IPS-18a (cell line): ENCODE data around the gene RANBP3.
"Not testable (repeated sequence)": the region's sequence is repeated elsewhere in the genome, so short reads cannot be mapped to it uniquely, and the experiment has no call there.

Source experiments
- H3K27ac ChIP-seq: one replicate; pipeline ENCODE4 v1.5.1; 2013; ENCODE audit warnings: low read length
- H3K27me3 ChIP-seq: one replicate; pipeline ENCODE4 v1.6.1; 2013; ENCODE audit warnings: mild to moderate bottlenecking, low read length; ENCODE audit not compliant: control insufficient read depth, insufficient read depth
- H3K36me3 ChIP-seq: one replicate; pipeline ENCODE4 v1.6.1; 2013; ENCODE audit warnings: low read depth, low read length; ENCODE audit not compliant: control insufficient read depth
- H3K4me1 ChIP-seq: one replicate; pipeline ENCODE4 v1.6.1; 2013; ENCODE audit warnings: low read depth, low read length; ENCODE audit not compliant: control insufficient read depth
- H3K4me3 ChIP-seq: one replicate; pipeline ENCODE4 v1.5.1; 2013; ENCODE audit warnings: low read length
- H3K9ac ChIP-seq: one replicate; pipeline ENCODE4 v1.6.1; 2013; ENCODE audit warnings: mild to moderate bottlenecking, low read length, moderate library complexity
- H3K9me3 ChIP-seq: one replicate; pipeline ENCODE4 v1.6.1; 2013; ENCODE audit warnings: low read depth, low read length; ENCODE audit not compliant: control insufficient read depth

Gene RANBP3

DNA sequence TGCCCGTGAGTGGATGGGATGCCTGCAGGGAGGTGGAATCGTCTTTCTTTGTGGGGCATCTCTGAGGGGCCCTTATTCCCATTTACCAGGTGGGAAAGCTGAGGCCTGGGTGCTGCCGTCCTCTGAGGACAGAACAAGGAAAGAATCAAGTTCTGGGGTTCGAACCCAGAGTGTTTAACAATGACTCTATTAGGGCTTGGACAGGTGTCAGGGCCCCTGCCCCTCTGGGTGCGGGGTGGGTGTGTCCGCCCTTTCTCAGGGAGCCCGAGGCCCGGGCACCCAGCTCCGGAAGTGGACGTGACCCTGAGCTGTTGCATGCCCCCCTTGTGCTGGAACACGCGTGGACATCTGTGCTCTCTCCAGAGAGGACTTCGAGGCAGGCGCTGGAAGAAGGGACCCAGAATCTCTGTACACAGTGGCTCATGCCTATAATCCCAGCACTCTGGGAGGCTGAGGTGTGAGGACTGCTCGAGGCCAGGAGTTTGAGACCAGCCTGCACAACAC, 85.1 kb downstream of the RANBP3 start:
- Histone ChIP-seq H3K4me1 (no peaks in the 10 kb centered on the region), H3K9me3 (no peaks in the 10 kb centered on the region), H3K27ac (no peak overlapping the region), H3K27me3 (no peaks in the 10 kb centered on the region), H3K36me3 (peaks cover 6% of the 10 kb centered on the region), H3K4me3 (no peak overlapping the region), H3K9ac (no peak overlapping the region)

GRCh38 chr19:5891938-5892771, 85.8 kb downstream of the RANBP3 start:
- Histone ChIP-seq H3K27ac (no peak overlapping the region), H3K4me1 (no peaks in the 10 kb centered on the region), H3K27me3 (no peaks in the 10 kb centered on the region), H3K36me3 (peaks cover 6% of the 10 kb centered on the region), H3K9ac (no peak overlapping the region), H3K4me3 (no peak overlapping the region), H3K9me3 (no peaks in the 10 kb centered on the region)

- Histone ChIP-seq H3K9ac (no peak overlapping the region), H3K4me1 (no peaks in the 10 kb centered on the region), H3K27ac (no peak overlapping the region), H3K27me3 (no peaks in the 10 kb centered on the region), H3K36me3 (peaks cover 6% of the 10 kb centered on the region), H3K4me3 (no peak overlapping the region), H3K9me3 (no peaks in the 10 kb centered on the region)
These were observed 86.4 kb downstream of the RANBP3 start for GRCh38 chr19:5891572-5891937.

GRCh38 chr19:5890099-5890498, 87.8 kb downstream of the RANBP3 start:
- no peaks in the 10 kb centered on the region for H3K27me3 ChIP-seq
- H3K9me3 ChIP-seq = no peaks in the 10 kb centered on the region
- no peaks in the 10 kb centered on the region for H3K36me3 ChIP-seq
- H3K27ac ChIP-seq = no peak overlapping the region
- no peak overlapping the region for H3K9ac ChIP-seq
- H3K4me3 ChIP-seq = no peak overlapping the region
- no peaks in the 10 kb centered on the region for H3K4me1 ChIP-seq

GRCh38 chr19:5889288-5889971, 88.5 kb downstream of the RANBP3 start:
- Histone ChIP-seq H3K36me3 (no peaks in the 10 kb centered on the region), H3K27ac (no peak overlapping the region), H3K4me1 (no peaks in the 10 kb centered on the region), H3K9ac (no peak overlapping the region), H3K27me3 (no peaks in the 10 kb centered on the region), H3K4me3 (no peak overlapping the region), H3K9me3 (no peaks in the 10 kb centered on the region)

DNA sequence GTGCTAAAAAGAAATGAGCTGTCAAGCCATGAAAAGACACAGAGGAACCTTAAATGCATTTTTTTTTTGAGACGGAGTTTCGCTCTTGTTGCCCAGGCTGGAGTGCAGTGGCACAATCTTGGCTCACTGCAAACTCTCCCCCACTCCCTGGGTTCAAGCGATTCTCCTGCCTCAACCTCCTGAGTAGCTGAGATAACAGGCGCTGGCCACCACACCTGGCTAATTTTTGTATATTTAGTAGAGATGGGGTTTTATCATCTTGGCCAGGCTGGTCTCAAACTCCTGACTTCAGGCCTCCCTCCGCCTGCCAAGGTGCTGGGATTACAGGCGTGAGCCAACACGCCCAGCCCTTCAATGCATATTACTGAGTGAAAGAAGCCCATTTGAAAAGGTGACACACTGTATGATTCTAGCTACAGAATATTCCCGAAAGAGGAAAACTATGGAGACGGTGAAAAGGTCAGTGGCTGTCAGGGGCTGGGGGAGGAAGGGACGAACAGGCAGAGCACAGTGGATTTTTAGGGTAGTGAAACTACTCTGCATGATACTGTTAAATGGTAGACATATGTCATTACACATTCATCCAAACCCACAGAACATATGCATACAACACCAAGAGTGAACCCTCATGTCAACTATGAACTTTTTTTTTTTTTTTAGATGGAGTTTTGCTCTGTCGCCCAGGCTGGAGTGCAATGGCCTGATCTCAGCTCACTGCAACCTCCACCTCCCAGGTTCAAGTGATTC, 93.7 kb downstream of the RANBP3 start:
- H3K4me1 ChIP-seq, H3K9ac ChIP-seq, H3K27me3 ChIP-seq, H3K27ac ChIP-seq, H3K36me3 ChIP-seq, H3K4me3 ChIP-seq, H3K9me3 ChIP-seq: not testable (repeated sequence)

DNA sequence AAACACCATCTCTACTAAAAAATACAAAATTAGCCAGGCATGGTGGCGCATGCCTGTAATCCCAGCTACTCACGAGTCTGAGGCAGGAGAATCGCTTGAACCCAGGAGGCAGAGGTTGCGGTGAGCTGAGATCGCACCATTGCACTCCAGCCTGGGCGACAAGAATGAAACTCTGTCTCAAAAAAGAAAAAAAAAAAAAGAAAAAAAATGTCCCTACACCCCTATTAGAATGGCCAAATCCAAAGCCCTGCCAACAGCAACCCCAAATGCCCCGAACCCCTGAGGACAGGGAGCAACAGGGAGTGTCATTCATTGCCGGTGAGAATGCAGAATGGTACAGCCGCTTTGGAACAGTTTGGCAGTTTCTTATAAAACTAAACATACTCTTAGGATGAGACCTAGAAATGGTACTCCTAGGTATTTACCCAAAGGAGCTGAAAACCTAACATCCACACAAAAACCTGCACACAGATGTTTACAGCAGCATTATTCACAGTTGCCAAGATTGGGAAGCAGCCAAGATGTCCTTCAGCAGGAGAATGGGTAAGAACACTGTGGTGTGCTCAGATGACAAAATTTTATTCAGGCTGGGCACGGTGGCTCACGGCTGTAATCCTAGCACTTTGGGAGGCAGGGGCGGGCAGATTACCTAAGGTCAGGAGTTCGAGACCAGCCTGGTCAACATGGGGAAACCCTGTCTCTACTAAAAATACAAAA, 94.6 kb downstream of the RANBP3 start:
- not testable (repeated sequence) for H3K4me3 ChIP-seq, H3K4me1 ChIP-seq, H3K9ac ChIP-seq, H3K36me3 ChIP-seq, H3K27me3 ChIP-seq, H3K27ac ChIP-seq, H3K9me3 ChIP-seq

DNA sequence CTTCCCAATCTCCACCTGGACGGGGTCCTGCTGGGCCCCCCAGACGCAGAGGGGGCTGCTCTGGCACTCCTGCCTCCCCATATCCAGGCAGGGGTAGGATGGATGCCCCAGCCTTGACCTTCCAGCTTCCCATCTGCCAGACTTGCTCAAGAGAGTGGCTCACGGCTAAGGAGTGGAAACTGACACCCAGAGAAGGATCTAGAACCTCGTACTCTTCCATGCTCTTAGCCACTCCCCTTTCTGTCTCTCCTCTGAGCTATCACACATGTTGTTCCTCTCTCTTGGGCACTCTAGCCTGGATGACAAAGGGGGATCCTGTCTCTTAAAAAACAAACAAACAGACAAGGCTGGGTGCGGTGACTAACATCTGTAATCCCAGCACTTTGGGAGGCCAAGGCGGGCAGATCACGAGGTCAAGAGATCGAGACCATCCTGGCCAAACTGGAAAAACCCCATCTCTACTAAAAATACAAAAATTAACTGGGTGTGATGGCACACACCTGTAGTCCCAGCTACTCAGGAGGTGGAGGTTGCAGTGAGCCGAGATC, 95.4 kb downstream of the RANBP3 start:
- Histone ChIP-seq H3K27me3 (no peaks in the 10 kb centered on the region), H3K27ac (no peak overlapping the region), H3K9ac (no peak overlapping the region)

DNA sequence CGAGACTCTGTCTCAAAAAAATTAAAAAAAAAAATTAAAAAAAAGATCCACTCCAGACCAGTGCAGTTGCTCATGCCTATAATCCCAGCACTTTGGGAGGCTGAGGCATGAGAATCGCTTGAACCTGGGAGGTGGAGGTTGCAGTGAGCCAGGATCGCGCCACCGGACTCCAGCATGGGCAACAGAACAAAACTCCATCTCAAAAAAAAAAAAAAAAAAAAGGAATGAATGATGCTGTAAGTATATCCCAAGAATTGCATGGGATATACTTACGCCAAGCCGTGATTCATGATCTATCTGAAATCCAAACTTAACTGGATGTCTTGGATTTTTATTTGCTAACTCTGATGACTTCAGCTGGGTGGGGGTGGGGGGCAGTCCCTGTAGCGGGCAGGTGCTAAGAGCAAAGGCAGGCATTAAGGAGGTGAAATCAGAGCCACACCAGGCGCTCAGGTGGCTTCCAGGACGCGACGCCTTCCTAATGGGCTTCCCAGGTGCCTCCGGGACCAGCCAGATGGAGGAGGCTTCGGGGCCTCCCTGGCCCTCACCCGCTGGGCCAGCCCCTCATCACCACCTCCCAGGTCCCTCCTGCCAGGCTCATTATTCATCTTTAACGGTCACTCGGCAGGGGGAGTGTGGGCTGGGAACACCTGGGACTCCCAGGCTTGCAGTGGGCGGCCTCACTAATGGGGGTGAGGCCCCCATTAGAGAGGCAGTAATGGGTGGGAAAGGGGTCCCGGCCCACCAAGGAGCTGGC, 96.2 kb downstream of the RANBP3 start:
- Histone ChIP-seq H3K27ac (no peak overlapping the region), H3K4me3 (no peak overlapping the region), H3K9ac (no peak overlapping the region), H3K36me3 (no peaks in the 10 kb centered on the region), H3K9me3 (no peaks in the 10 kb centered on the region), H3K4me1 (peaks cover 10% of the 10 kb centered on the region), H3K27me3 (no peaks in the 10 kb centered on the region)

More for the DNA sequence above, 95.4 kb downstream of the RANBP3 start:
- Histone ChIP-seq H3K4me1 (peaks cover 10% of the 10 kb centered on the region), H3K36me3 (no peaks in the 10 kb centered on the region), H3K9me3 (no peaks in the 10 kb centered on the region), H3K4me3 (no peak overlapping the region)

DNA sequence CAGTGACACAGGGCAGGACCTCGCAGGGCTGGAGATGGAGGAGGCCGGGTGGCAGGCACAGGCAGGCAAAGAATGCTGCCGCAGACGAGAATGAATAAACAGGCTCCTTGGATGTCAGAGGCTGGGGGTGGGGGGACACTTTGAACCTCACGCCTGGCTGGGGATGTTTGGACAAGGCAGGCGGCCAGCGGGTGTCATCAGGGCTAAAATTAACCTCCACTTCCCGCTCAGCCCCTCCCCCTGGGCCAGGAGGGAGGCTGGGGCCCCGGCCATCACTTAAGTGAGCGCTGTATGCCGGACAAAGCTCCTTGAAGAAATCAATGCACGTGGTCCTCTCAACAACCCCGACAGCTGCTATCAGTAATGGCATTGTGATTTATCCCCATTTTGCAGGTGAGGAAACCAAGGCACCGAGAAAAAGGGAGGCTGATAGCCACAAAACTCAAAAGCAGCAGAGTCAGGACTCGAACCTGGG, 97.3 kb downstream of the RANBP3 start:
- H3K36me3 ChIP-seq = no peaks in the 10 kb centered on the region
- no peaks in the 10 kb centered on the region for H3K9me3 ChIP-seq
- peaks cover 10% of the 10 kb centered on the region for H3K4me1 ChIP-seq
- no peak overlapping the region for H3K9ac ChIP-seq
- no peak overlapping the region for H3K4me3 ChIP-seq
- H3K27me3 ChIP-seq = no peaks in the 10 kb centered on the region
- no peak overlapping the region for H3K27ac ChIP-seq
